Measurements from ENCODE around the gene ENOPH1.
"Not testable (repeated sequence)": the region's sequence is repeated elsewhere in the genome, so short reads cannot be mapped to it uniquely, and the experiment has no call there.

ENOPH1 gene

GRCh38 chr4:82428969-82429727 is 1.2 kb upstream of the ENOPH1 start:
- peak; percentile 93 for DNase-seq

GRCh38 chr4:82429728-82430192 is 630 bp upstream of the ENOPH1 start:
- DNase-seq, result no peak

GRCh38 chr4:82430964-82431745 is 765 bp downstream of the ENOPH1 start:
- DNase-seq, result peak; percentile 48

DNA sequence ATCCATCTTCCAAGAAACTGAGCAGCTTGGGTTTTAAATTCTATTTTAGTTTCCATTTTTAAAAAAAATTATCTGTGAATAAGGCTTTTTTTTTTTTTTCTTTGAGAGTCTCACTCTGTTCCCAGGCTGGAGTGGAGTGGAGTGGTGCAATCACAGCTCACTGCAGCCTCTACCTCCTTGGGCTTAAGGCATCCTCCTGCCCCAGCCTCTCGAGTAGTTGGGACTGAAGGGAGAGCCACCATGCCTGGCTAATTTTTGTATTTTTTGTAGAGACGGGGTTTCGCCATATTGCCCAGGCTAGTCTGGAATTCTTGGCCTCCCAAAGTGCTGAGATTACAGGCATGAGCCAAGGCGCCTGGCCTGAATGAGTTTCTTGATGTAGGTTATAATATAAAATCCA is 1.4 kb downstream of the ENOPH1 start:
- no peak for DNase-seq

DNA sequence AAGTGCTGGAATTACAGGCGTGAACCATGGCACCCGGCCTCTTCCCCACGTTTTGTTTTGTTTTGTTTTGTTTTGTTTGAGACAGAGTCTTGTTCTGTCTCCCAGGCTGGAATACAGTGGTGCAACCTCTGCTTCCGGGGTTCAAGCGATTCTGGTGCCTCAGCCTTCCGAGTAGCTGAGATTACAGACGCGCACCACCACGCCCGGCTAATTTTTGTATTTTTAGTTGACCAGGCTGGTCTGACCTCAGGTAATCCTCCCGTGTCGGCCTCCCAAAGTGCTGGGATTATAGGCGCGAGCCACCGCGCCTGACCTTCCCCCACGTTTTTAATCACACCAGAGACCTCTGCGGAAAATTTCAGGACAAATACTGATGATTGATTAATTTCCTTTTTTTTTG is 2.2 kb downstream of the ENOPH1 start:
- DNase-seq, result no peak

- DNase-seq, result no peak
Observed at GRCh38 chr4:82433791-82434190, 3.4 kb downstream of the ENOPH1 start.

DNA sequence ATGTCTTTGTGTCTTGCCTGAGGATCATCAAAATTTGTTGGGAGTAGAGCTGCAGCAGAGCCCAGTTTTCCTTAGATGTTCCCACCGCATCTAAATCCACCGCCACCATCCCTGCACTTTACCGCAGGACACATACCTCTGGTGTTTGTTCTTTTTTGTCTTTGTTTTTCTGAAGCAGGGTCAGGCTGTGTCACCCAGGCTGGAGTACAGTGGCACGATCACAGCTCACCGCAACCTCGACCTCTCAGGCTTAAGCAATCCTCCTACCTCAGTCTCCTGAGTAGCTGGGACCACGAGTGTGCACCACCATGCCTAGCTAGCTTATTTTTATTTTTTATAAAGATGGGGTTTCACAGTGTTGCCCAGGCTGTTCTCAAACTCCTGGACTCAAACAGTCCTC is 4.6 kb downstream of the ENOPH1 start:
- DNase-seq, result no peak

DNA sequence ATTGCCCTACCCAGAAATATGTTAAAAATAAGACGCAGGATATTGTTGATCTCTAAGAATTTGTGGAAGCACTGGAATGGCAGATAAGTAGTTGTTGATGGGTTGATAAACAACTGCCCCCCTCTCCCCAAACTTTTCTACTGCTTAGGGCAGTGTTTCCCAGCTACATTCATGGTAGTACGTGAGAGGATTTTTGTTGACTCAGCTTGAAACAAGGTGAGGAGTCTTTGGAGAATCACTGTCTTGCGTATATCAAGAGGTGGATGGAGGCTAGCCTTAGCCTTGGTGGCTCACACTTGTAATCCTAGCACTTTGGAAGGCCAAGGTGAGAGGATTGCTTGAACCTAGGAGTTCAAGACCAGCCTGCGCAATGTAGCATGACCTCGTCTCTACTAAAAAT is 5.7 kb downstream of the ENOPH1 start:
- DNase-seq, result no peak

- DNase-seq, result no peak
Observed at GRCh38 chr4:82436780-82437179, 6.4 kb downstream of the ENOPH1 start.

DNA sequence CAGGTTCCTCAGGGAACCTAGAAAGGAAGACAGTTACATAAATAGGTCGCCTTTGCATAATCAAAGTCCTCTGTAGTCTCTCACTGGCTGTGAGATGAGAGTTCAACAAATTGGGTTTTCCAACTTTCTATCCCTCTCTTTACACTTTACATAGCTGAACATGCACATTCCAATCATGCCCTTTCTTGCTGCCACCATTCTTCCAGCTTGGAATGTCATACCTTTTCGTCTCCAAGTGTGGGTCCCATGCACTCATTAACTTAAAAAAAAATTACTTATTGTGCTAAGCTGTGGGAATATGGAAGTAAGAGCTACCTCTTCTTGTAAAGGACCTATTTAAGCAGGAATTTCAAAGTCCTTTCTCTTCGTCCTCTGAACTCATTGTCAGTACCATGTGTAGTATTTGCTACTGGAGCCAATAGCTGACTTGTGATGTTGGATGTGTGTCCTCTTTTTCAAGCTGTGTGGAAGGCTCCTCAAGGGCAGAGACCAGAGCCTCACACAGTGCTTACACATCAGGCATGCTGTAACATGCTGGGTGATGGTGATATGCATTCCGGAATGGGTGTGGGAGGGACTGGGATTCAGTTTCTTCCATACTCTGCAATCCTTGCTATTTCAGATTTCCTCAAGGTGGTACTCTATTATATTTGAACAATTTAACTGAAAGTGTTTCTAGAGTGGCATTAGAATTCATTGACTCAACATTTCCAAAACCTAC is 7.1 kb downstream of the ENOPH1 start:
- no peak for DNase-seq

- DNase-seq, result no peak
Observed at GRCh38 chr4:82439088-82439487, 8.7 kb downstream of the ENOPH1 start.

- no peak for DNase-seq
Observed at GRCh38 chr4:82447886-82448285, 17.5 kb downstream of the ENOPH1 start.

- DNase-seq, result no peak
Observed at GRCh38 chr4:82450966-82451755, 20.8 kb downstream of the ENOPH1 start.

DNA sequence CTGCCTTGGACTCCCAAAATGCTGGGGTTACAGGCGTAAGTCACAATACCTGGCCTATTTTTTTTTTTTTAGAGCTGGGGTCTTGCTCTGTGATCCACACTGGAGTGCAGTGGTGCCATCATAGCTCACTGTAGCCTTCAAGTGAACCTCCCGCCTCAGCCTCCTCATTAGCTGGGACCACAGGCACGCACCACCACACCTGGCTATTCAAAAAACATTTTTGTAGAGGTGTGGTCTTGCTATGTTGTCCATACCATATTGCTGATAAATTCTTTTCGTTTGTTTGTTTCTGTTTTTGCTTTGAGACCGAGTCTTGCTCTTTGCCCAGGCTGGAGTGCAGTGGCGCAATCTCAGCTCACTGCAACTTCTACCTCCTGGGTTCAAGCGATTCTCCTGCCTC is 21.6 kb downstream of the ENOPH1 start:
- DNase-seq, result no peak

DNA sequence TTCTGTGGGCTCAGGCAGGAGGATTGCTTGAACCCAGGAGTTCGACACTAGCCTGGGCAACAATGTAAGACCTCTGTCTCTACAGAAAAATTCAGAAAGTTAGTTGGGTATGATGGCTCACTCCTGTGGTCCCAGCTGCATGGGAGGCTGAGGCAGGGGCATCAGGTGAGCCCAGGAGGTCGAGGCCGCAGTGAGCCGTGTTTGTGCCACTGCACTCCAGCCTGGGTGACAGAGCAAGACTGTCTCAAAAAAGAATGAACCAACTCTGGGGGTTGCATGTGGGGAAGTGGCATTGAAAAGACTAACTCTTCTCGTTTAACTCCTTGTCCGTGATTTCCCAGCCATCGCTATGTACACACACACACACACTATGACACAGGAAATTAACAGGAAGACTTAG is 26.9 kb downstream of the ENOPH1 start:
- DNase-seq, result no peak

- DNase-seq, result no peak
Observed at GRCh38 chr4:82458729-82459128, 28.3 kb downstream of the ENOPH1 start.

- DNase-seq, result no peak
Observed at GRCh38 chr4:82461710-82462109, 31.3 kb downstream of the ENOPH1 start.

GRCh38 chr4:82462415-82462831 is 32.0 kb downstream of the ENOPH1 start:
- peak; percentile 85 for DNase-seq

- DNase-seq, result no peak
Observed at GRCh38 chr4:82463221-82463620, 32.8 kb downstream of the ENOPH1 start.

GRCh38 chr4:82467471-82467870 is 37.1 kb downstream of the ENOPH1 start:
- DNase-seq, result no peak

DNA sequence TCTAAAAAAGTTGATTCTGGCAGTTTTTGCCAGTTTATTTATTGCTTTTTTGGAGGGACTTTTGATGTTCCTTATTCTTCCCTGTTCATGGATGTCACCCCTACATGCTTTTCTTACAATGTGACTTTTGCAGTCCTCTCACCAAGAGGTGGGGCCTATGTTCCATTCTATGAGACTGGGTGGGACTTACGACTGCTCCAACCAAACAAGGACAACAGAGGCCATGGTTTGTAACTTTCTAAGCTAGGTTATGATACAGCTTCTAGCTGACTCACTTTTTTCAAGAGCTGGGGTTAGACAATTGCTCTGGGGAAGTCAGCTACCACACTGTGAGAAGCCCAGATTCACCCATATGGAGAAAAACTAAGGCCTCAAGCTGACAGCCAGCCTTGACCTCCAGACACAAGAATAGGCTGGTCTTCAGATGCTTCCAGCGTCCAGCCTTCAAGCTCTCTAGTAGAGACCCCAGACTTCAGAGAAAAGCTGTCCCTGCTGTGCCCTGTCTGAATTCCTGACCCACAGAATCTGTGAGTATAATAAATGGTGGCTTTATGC is 39.5 kb downstream of the ENOPH1 start:
- DNase-seq, result no peak

GRCh38 chr4:82473080-82473479 is 42.7 kb downstream of the ENOPH1 start:
- not testable (repeated sequence) for DNase-seq

All from activated naive CD4-positive, alpha-beta T cell treated with anti-CD3 and anti-CD28 coated beads, Interleukin-2, amount 50 U/mL, for 16 hours (primary cell).